NT2/D1 (cell line): Measurements from ENCODE around the gene LRRK1.
A peak's percentile ranks its signal among the peaks of the same experiment; 100 is the strongest.

ENCODE experiments used
- DNase-seq: peaks from one replicate; pipeline ENCODE4 v3.0.0-alpha.2; 2011; ENCODE audit warnings: low read depth, low spot score
- H3K27me3 ChIP-seq: 2 replicates; pipeline ENCODE4 v1.6.0; 2011; ENCODE audit warnings: mild to moderate bottlenecking; ENCODE audit not compliant: insufficient read length, insufficient read depth
- H3K36me3 ChIP-seq: 2 replicates; pipeline ENCODE4 v1.6.1; 2011; ENCODE audit warnings: mild to moderate bottlenecking, low read length, mixed read lengths; ENCODE audit not compliant: insufficient read depth, insufficient read length
- H3K4me1 ChIP-seq: 2 replicates; pipeline ENCODE4 v1.5.1; 2011; ENCODE audit not compliant: insufficient read depth, insufficient read length
- H3K4me3 ChIP-seq: 2 replicates; pipeline ENCODE4 v1.5.1; 2011; ENCODE audit warnings: low read depth; ENCODE audit not compliant: insufficient read length
- H3K9ac ChIP-seq: 2 replicates; pipeline ENCODE4 v1.6.0; 2011; ENCODE audit warnings: low read depth; ENCODE audit not compliant: insufficient read length
- H3K9me3 ChIP-seq: 2 replicates; pipeline ENCODE4 v1.5.1; 2011; ENCODE audit warnings: mild to moderate bottlenecking, low read length; ENCODE audit not compliant: insufficient read depth
- SUZ12 ChIP-seq: IDR thresholded peaks from 2 replicates; pipeline ENCODE4 v1.6.1; 2011; ENCODE audit not compliant: insufficient read length, insufficient read depth; ENCODE audit errors: extremely low read depth
- YY1 ChIP-seq: IDR thresholded peaks from 2 replicates; pipeline ENCODE4 v1.6.1; 2011; ENCODE audit not compliant: insufficient read length, insufficient read depth
- ZNF274 ChIP-seq: IDR thresholded peaks from 2 replicates; pipeline ENCODE4 v1.6.1; 2011; ENCODE audit warnings: mild to moderate bottlenecking, low read depth, low read length

Gene LRRK1

DNA sequence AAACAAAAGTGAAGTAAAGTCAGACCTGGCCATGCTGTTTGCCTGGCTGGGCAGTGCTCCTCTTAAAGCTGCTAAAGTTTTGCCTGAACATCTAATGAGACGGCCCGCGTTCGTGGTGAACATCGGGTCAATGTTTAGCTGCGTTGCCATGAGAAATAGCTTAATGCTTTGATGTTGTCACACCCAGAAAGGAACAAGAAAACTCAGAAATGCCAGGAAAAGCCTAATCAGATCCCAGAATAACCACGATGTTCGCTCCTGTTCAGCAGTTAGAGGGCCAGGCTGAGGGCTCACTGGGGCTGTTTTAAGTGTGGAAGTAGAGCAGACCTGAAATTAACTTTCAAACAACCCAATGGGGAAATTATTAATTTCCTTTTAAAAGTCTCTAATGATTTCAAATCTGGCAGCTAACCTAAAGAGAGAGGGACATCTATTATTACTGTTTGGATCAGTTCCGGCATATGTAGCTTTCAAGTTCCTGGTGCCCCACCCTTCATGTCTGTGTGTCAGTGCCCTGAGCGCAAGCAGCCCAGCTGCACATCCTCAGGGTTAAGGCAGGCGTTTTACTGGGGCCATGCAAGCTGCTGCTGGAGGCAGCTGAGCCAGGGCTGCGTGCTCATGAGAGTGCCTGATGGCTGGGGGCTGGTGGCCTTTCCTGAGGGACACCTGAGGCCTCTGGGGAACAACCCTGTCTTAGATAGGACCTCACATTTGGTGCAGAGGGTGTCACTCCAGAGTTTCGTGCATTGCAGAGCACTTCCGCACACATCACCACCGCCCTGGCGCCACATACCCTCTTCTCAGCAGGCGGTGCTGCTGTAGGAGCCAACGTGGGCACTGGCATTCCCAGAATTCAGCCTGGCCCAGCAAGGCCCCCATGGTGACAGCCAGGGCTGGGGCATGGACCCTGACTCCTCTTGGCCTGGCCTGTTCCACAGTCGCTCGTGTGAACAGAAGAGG, 76.6 kb downstream of the LRRK1 start:
- DNase-seq: no peak
- Histone ChIP-seq H3K27me3 (no peaks in the 10 kb centered on the region), H3K4me1 (peaks cover 4% of the 10 kb centered on the region), H3K4me3 (no peak overlapping the region), H3K9me3 (no peaks in the 10 kb centered on the region), H3K36me3 (no peaks in the 10 kb centered on the region), H3K9ac (no peak overlapping the region)
- no peak for TF ChIP-seq ZNF274
- no peak for TF ChIP-seq SUZ12
- TF ChIP-seq YY1: no peak

DNA sequence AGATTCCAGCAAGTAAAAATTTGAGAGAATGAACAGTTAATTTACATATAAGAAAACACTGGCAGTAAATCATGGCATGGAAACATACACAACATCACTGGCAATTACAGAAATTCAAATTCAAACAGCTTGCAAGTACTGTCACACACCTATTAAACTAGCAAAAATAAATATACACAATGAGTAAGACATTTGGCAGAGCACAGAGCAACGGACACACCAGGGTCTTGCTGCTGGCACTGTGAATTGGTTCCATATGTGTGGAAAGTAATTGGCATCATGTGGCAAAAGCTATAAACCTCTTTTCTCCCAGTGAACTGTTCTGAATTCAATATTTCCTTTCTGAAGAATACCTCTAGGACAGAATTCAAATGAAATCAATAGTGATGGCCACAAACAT, 78.3 kb downstream of the LRRK1 start:
- H3K36me3 ChIP-seq: no peaks in the 10 kb centered on the region

DNA sequence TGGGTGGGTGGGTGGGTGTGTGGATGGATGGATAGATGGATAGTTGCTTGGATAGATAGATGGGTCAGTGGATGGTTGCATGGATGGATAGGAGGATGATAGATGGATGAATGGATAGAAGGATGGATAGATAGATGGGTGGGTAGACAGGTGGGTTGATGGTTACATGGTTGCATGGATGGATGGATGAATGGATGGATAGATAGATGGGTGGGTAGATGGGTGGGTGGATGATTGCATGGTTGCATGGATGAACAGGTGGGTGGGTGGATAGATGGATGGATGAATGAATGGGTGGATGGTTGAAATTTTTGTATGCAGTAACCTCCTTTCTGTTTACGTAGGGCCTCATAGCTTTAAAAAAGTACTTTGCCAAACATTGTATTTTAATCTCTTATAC, 79.5 kb downstream of the LRRK1 start:
- Histone ChIP-seq H3K4me3 (no peak overlapping the region), H3K27me3 (peaks cover 5% of the 10 kb centered on the region), H3K9me3 (no peaks in the 10 kb centered on the region), H3K36me3 (no peaks in the 10 kb centered on the region), H3K4me1 (peaks cover 7% of the 10 kb centered on the region), H3K9ac (no peak overlapping the region)
- TF ChIP-seq ZNF274 (no peak), YY1 (no peak), SUZ12 (no peak)
- no peak for DNase-seq

More for the DNA sequence above, 78.3 kb downstream of the LRRK1 start:
- Histone ChIP-seq H3K27me3 (peaks cover 5% of the 10 kb centered on the region), H3K4me3 (no peak overlapping the region), H3K9ac (no peak overlapping the region), H3K9me3 (no peaks in the 10 kb centered on the region), H3K4me1 (peaks cover 7% of the 10 kb centered on the region)
- no peak for DNase-seq
- TF ChIP-seq ZNF274 (no peak), SUZ12 (no peak)

DNA sequence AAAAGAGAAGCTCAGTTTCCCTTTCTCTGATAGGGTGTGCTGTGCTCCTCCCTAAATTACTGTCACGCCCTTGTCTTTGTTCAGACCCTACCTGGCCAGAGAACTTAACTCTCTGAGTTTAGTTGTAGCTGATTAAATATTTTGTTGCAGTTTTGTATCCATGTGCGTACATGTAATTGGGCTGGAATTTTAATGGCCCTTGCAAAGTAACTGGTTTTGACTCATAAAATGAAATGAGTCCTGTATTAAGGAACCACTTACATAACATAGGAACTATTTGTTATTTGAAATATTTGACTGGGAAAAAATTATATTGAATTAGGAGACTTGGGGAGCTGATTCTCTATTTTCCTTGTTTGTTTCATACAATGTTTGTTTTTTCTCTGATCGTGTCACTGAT, 80.2 kb downstream of the LRRK1 start:
- H3K4me1 ChIP-seq: peaks cover 7% of the 10 kb centered on the region
- no peak for DNase-seq
- no peak overlapping the region for H3K4me3 ChIP-seq
- no peaks in the 10 kb centered on the region for H3K36me3 ChIP-seq
- H3K9me3 ChIP-seq: peaks cover 1% of the 10 kb centered on the region; the same call in 1 of the 2 replicates
- H3K9ac ChIP-seq: no peak overlapping the region
- no peak for TF ChIP-seq YY1
- TF ChIP-seq SUZ12: no peak
- no peak for TF ChIP-seq ZNF274
- peaks cover 5% of the 10 kb centered on the region for H3K27me3 ChIP-seq

DNA sequence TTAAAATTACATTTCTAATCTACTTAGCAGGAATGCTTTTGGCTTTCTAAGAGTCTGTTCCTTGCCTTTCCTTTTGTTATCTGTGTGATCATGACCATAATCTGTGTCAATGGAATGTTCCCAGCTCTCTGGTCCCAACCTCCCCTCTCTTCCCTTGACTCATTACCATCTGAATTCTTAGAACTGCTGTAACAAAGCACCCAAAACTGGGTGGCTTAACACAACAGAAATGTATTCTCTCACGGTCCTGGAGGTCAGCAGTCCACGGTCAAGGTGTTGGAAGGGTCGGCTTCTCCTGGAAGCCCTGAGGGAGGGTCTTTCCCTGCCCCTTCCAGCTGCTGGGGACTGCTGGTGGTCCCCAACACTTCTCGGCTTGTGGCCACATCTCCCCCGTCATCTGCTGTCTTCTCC, 81.1 kb downstream of the LRRK1 start:
- H3K27me3 ChIP-seq: peaks cover 5% of the 10 kb centered on the region
- no peak overlapping the region for H3K9ac ChIP-seq
- H3K4me3 ChIP-seq: no peak overlapping the region
- H3K9me3 ChIP-seq: peaks cover 10% of the 10 kb centered on the region; the same call in 1 of the 2 replicates
- no peaks in the 10 kb centered on the region for H3K36me3 ChIP-seq
- DNase-seq: peak; percentile 84
- no peak for TF ChIP-seq YY1
- no peak for TF ChIP-seq ZNF274
- no peak for TF ChIP-seq SUZ12
- peaks cover 7% of the 10 kb centered on the region for H3K4me1 ChIP-seq

DNA sequence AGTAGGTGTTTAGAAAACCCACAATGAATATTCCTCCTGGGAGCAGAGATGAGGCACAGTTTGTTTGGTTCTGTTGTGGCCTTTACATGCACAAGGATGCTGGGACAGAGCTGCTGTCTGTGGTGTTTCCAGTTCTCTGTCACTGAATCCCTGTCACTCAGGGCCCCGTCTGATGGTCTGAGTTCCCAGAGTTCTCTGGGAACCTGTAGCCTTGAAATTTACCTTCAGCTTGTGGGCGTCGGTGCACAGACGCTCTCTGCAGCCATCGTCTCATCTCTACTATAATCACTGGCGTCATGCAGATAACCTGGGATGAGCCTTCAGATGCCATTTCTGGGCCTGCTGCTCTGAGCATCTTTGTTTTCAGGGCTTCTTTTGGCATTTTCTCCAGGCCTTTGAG, 81.9 kb downstream of the LRRK1 start:
- H3K4me1 ChIP-seq: peaks cover 4% of the 10 kb centered on the region
- TF ChIP-seq ZNF274 (no peak), SUZ12 (no peak), YY1 (no peak)
- H3K9me3 ChIP-seq: peaks cover 18% of the 10 kb centered on the region; the same call in 1 of the 2 replicates
- no peak overlapping the region for H3K4me3 ChIP-seq
- no peaks in the 10 kb centered on the region for H3K36me3 ChIP-seq
- no peak for DNase-seq
- peaks cover 5% of the 10 kb centered on the region for H3K27me3 ChIP-seq
- no peak overlapping the region for H3K9ac ChIP-seq

DNA sequence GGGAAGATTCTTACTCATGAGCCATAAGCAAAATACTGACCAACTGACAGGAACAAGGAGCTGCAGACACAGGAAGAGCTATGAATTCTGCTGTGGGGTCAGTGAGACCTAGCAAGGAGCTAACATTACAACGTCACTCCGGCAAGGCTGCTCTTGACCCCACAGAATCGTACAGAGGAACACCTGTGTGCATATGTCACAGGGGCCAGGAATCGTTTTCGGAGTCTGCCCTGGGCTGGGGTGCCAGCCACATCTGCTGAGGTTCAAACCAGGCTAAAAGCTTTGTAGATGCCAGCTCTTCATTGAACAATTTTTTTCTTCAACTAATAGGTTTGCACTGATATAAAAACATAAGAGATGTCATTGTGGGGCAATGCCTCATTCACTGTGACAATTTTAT, 82.6 kb downstream of the LRRK1 start:
- DNase-seq: no peak
- peaks cover 19% of the 10 kb centered on the region; the same call in 1 of the 2 replicates for H3K9me3 ChIP-seq
- peaks cover 8% of the 10 kb centered on the region for H3K27me3 ChIP-seq
- peaks cover 4% of the 10 kb centered on the region for H3K4me1 ChIP-seq
- TF ChIP-seq ZNF274 (no peak), SUZ12 (no peak), YY1 (no peak)
- no peak overlapping the region for H3K9ac ChIP-seq
- H3K36me3 ChIP-seq: no peaks in the 10 kb centered on the region
- H3K4me3 ChIP-seq: no peak overlapping the region
